ENCODE measurements around the gene ACTN4. TPM values are rescaled to one million over a fixed set of nuclear protein-coding genes. Genes with fewer than 3 reads are reported as not detected.

ACTN4 gene
- total RNA-seq, 1 donor from 2014 or later = 42.3 TPM

GRCh38 chr19:38692458-38693379 is 45.3 kb downstream of the ACTN4 start:
- Histone ChIP-seq H3K27me3 (ENCODE audit: control insufficient read depth in 3 of 3, insufficient read depth in 3 of 3, low read length in 3 of 3) (no peaks in the 10 kb centered on the region), H3K27ac (ENCODE audit: low read depth, low read length) (peak overlapping the region; percentile 72), H3K9me3 (ENCODE audit: control insufficient read depth in 3 of 3, low read length in 3 of 3) (no peaks in the 10 kb centered on the region), H3K4me3 (ENCODE audit: low read length in 3 of 3) (peak overlapping the region in 1 of 3 donors; percentile 35), H3K9ac (ENCODE audit: low read depth in 1 of 3, low read length in 3 of 3) (peak overlapping the region; percentile 34 to 75 (median 69)), H3K4me1 (ENCODE audit: control insufficient read depth in 3 of 3, insufficient read depth in 3 of 3, low read length in 3 of 3) (peaks cover 70 to 85% (median 78%) of the 10 kb centered on the region in 3 donors), H3K36me3 (ENCODE audit: control insufficient read depth in 3 of 3, insufficient read depth in 3 of 3, low read length in 3 of 3) (peaks cover 0 to 21% (median 0%) of the 10 kb centered on the region in 3 donors)

- peak overlapping the region; percentile 72 for H3K27ac ChIP-seq (ENCODE audit: low read depth, low read length)
- H3K4me3 ChIP-seq (ENCODE audit: low read length in 3 of 3) = peak overlapping the region in 2 of 3 donors; percentile 14 to 35
- H3K36me3 ChIP-seq (ENCODE audit: control insufficient read depth in 3 of 3, insufficient read depth in 3 of 3, low read length in 3 of 3) = peaks cover 0 to 24% (median 0%) of the 10 kb centered on the region in 3 donors
- no peaks in the 10 kb centered on the region for H3K9me3 ChIP-seq (ENCODE audit: control insufficient read depth in 3 of 3, low read length in 3 of 3)
- peaks cover 70 to 91% (median 81%) of the 10 kb centered on the region in 3 donors for H3K4me1 ChIP-seq (ENCODE audit: control insufficient read depth in 3 of 3, insufficient read depth in 3 of 3, low read length in 3 of 3)
- H3K9ac ChIP-seq (ENCODE audit: low read depth in 1 of 3, low read length in 3 of 3) = peak overlapping the region; percentile 38 to 75 (median 43)
- no peaks in the 10 kb centered on the region for H3K27me3 ChIP-seq (ENCODE audit: control insufficient read depth in 3 of 3, insufficient read depth in 3 of 3, low read length in 3 of 3)
Observed at GRCh38 chr19:38693380-38694223, 46.2 kb downstream of the ACTN4 start.

GRCh38 chr19:38695317-38695683 is 47.9 kb downstream of the ACTN4 start:
- Histone ChIP-seq H3K4me3 (ENCODE audit: low read length in 3 of 3) (peak overlapping the region in 2 of 3 donors; percentile 12 to 24), H3K4me1 (ENCODE audit: control insufficient read depth in 3 of 3, insufficient read depth in 3 of 3, low read length in 3 of 3) (peaks cover 70 to 93% (median 90%) of the 10 kb centered on the region in 3 donors), H3K27ac (ENCODE audit: low read depth, low read length) (peak overlapping the region; percentile 14)

GRCh38 chr19:38695832-38696728 is 48.6 kb downstream of the ACTN4 start:
- Histone ChIP-seq H3K4me1 (ENCODE audit: control insufficient read depth in 3 of 3, insufficient read depth in 3 of 3, low read length in 3 of 3) (peaks cover 76 to 96% (median 95%) of the 10 kb centered on the region in 3 donors), H3K9me3 (ENCODE audit: control insufficient read depth in 3 of 3, low read length in 3 of 3) (no peaks in the 10 kb centered on the region), H3K36me3 (ENCODE audit: control insufficient read depth in 3 of 3, insufficient read depth in 3 of 3, low read length in 3 of 3) (peaks cover 8 to 31% (median 9%) of the 10 kb centered on the region in 3 donors), H3K27me3 (ENCODE audit: control insufficient read depth in 3 of 3, insufficient read depth in 3 of 3, low read length in 3 of 3) (no peaks in the 10 kb centered on the region), H3K27ac (ENCODE audit: low read depth, low read length) (peak overlapping the region; percentile 18), H3K4me3 (ENCODE audit: low read length in 3 of 3) (no peak overlapping the region), H3K9ac (ENCODE audit: low read depth in 1 of 3, low read length in 3 of 3) (peak overlapping the region in 1 of 3 donors; percentile 74)

More at GRCh38 chr19:38695317-38695683, 47.9 kb downstream of the ACTN4 start:
- Histone ChIP-seq H3K9ac (ENCODE audit: low read depth in 1 of 3, low read length in 3 of 3) (peak overlapping the region; percentile 51 to 74 (median 68)), H3K27me3 (ENCODE audit: control insufficient read depth in 3 of 3, insufficient read depth in 3 of 3, low read length in 3 of 3) (no peaks in the 10 kb centered on the region), H3K9me3 (ENCODE audit: control insufficient read depth in 3 of 3, low read length in 3 of 3) (no peaks in the 10 kb centered on the region), H3K36me3 (ENCODE audit: control insufficient read depth in 3 of 3, insufficient read depth in 3 of 3, low read length in 3 of 3) (peaks cover under 1 to 24% (median 1%) of the 10 kb centered on the region in 3 donors)

- no peaks in the 10 kb centered on the region for H3K9me3 ChIP-seq (ENCODE audit: control insufficient read depth in 3 of 3, low read length in 3 of 3)
- peaks cover 79 to 97% (median 97%) of the 10 kb centered on the region in 3 donors for H3K4me1 ChIP-seq (ENCODE audit: control insufficient read depth in 3 of 3, insufficient read depth in 3 of 3, low read length in 3 of 3)
- H3K9ac ChIP-seq (ENCODE audit: low read depth in 1 of 3, low read length in 3 of 3) = peak overlapping the region in 1 of 3 donors; percentile 50
- no peaks in the 10 kb centered on the region for H3K27me3 ChIP-seq (ENCODE audit: control insufficient read depth in 3 of 3, insufficient read depth in 3 of 3, low read length in 3 of 3)
- no peak overlapping the region for H3K4me3 ChIP-seq (ENCODE audit: low read length in 3 of 3)
- H3K27ac ChIP-seq (ENCODE audit: low read depth, low read length) = peak overlapping the region; percentile 18
- peaks cover 14 to 37% (median 14%) of the 10 kb centered on the region in 3 donors for H3K36me3 ChIP-seq (ENCODE audit: control insufficient read depth in 3 of 3, insufficient read depth in 3 of 3, low read length in 3 of 3)
Observed at GRCh38 chr19:38696729-38697055, 49.2 kb downstream of the ACTN4 start.

DNA sequence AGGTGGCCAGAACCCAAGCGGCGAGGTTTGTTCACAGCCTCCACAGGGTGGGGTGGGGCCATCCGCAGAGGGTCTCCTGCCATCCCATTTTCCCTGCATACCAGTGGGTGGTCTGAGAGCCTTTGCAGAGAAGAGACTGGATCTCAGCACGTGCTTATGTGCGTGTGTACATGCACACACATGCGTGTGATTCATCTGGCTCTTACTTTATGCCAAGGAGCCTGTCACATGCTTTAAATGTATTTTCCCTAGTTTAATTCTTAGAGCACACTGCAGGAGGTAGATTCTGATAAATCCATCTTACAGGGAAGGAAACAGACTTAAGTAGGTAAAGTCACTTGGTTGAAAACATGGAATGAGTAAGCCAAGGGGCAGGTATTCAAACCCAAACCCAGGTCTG is 49.7 kb downstream of the ACTN4 start:
- Histone ChIP-seq H3K27me3 (ENCODE audit: control insufficient read depth in 3 of 3, insufficient read depth in 3 of 3, low read length in 3 of 3) (no peaks in the 10 kb centered on the region), H3K4me1 (ENCODE audit: control insufficient read depth in 3 of 3, insufficient read depth in 3 of 3, low read length in 3 of 3) (peaks cover 74 to 97% (median 97%) of the 10 kb centered on the region in 3 donors), H3K27ac (ENCODE audit: low read depth, low read length) (no peak overlapping the region), H3K4me3 (ENCODE audit: low read length in 3 of 3) (no peak overlapping the region), H3K9me3 (ENCODE audit: control insufficient read depth in 3 of 3, low read length in 3 of 3) (no peaks in the 10 kb centered on the region), H3K9ac (ENCODE audit: low read depth in 1 of 3, low read length in 3 of 3) (peak overlapping the region in 1 of 3 donors; percentile 50), H3K36me3 (ENCODE audit: control insufficient read depth in 3 of 3, insufficient read depth in 3 of 3, low read length in 3 of 3) (peaks cover 16 to 38% (median 18%) of the 10 kb centered on the region in 3 donors)

- Histone ChIP-seq H3K4me3 (ENCODE audit: low read length in 3 of 3) (no peak overlapping the region), H3K4me1 (ENCODE audit: control insufficient read depth in 3 of 3, insufficient read depth in 3 of 3, low read length in 3 of 3) (peaks cover 69 to 97% (median 96%) of the 10 kb centered on the region in 3 donors), H3K9me3 (ENCODE audit: control insufficient read depth in 3 of 3, low read length in 3 of 3) (no peaks in the 10 kb centered on the region), H3K27me3 (ENCODE audit: control insufficient read depth in 3 of 3, insufficient read depth in 3 of 3, low read length in 3 of 3) (no peaks in the 10 kb centered on the region), H3K9ac (ENCODE audit: low read depth in 1 of 3, low read length in 3 of 3) (peak overlapping the region in 1 of 3 donors; percentile 50), H3K36me3 (ENCODE audit: control insufficient read depth in 3 of 3, insufficient read depth in 3 of 3, low read length in 3 of 3) (peaks cover 21 to 42% (median 23%) of the 10 kb centered on the region in 3 donors), H3K27ac (ENCODE audit: low read depth, low read length) (no peak overlapping the region)
Observed at GRCh38 chr19:38697641-38698071, 50.2 kb downstream of the ACTN4 start.

GRCh38 chr19:38698225-38699026 is 51.0 kb downstream of the ACTN4 start:
- H3K27ac ChIP-seq (ENCODE audit: low read depth, low read length) = no peak overlapping the region
- H3K9ac ChIP-seq (ENCODE audit: low read depth in 1 of 3, low read length in 3 of 3) = peak overlapping the region in 1 of 3 donors; percentile 25
- H3K4me3 ChIP-seq (ENCODE audit: low read length in 3 of 3) = no peak overlapping the region
- H3K27me3 ChIP-seq (ENCODE audit: control insufficient read depth in 3 of 3, insufficient read depth in 3 of 3, low read length in 3 of 3) = no peaks in the 10 kb centered on the region
- H3K36me3 ChIP-seq (ENCODE audit: control insufficient read depth in 3 of 3, insufficient read depth in 3 of 3, low read length in 3 of 3) = peaks cover 25 to 44% (median 28%) of the 10 kb centered on the region in 3 donors
- peaks cover 61 to 92% (median 90%) of the 10 kb centered on the region in 3 donors for H3K4me1 ChIP-seq (ENCODE audit: control insufficient read depth in 3 of 3, insufficient read depth in 3 of 3, low read length in 3 of 3)
- H3K9me3 ChIP-seq (ENCODE audit: control insufficient read depth in 3 of 3, low read length in 3 of 3) = no peaks in the 10 kb centered on the region

All from skeletal muscle tissue (tissue), 4 donors.